AG09319 (cell line): Measurements from ENCODE around the gene ZNF83.
"Not testable (repeated sequence)": the region's sequence is repeated elsewhere in the genome, so short reads cannot be mapped to it uniquely, and the experiment has no call there.

Experiments
- DNase-seq: peaks from one replicate; pipeline ENCODE4 v3.0.0-alpha.2; 2010; ENCODE audit warnings: low read depth; ENCODE audit errors: extremely low read depth
- CTCF ChIP-seq: IDR thresholded peaks from 2 replicates; pipeline ENCODE4 v1.5.1; 2011; ENCODE audit warnings: low read depth, mild to moderate bottlenecking, inconsistent platforms, low read length, moderate library complexity

ZNF83 gene

GRCh38 chr19:52599241-52599640, 38.9 kb downstream of the ZNF83 start:
- no peak for TF ChIP-seq CTCF
- DNase-seq, result no peak

GRCh38 chr19:52593441-52593840, 44.7 kb downstream of the ZNF83 start:
- DNase-seq, result not testable (repeated sequence)

- no peak for DNase-seq
- TF ChIP-seq CTCF, result no peak
Observed at GRCh38 chr19:52592301-52592700, 45.9 kb downstream of the ZNF83 start.

- DNase-seq, result no peak
- no peak for TF ChIP-seq CTCF
Observed at GRCh38 chr19:52590728-52591127, 47.4 kb downstream of the ZNF83 start.

GRCh38 chr19:52585604-52586003, 52.6 kb downstream of the ZNF83 start:
- DNase-seq, result no peak
- no peak for TF ChIP-seq CTCF

GRCh38 chr19:52584736-52585440, 53.3 kb downstream of the ZNF83 start:
- DNase-seq, result no peak
- TF ChIP-seq CTCF, result no peak

- peak; percentile 71 for DNase-seq
- TF ChIP-seq CTCF, result peak; percentile 1; the same call in 1 of the 2 replicates
Observed at GRCh38 chr19:52570000-52570861, 67.9 kb downstream of the ZNF83 start, which contains the start of gene ZNF701. ZNF701 (plus strand) TSS chr19:52570287; CDS start chr19:52574148, 3,861 bp downstream.

- DNase-seq, result not testable (repeated sequence)
Observed at GRCh38 chr19:52569638-52569999, 68.5 kb downstream of the ZNF83 start.
